Tibial nerve (tissue), 3 donors: ENCODE data around the gene CCL2.

Experiments
- CTCF ChIP-seq, 5 experiments: fragments of 200-600 bp in 3 of 5; fragments of 450-650 bp in 2 of 5; sonication (generic) in 3 of 5; IDR thresholded peaks; one replicate each; pipeline ENCODE4 v1.5.1; 2016 to 2019; ENCODE audit warnings: antibody characterized with exemption in 5 of 5, mild to moderate bottlenecking in 3 of 5, moderate library complexity in 2 of 5
- POLR2A ChIP-seq, 2 donors: fragments of 450-650 bp; IDR thresholded peaks; one replicate each; pipeline ENCODE4 v1.6.1; 2017; ENCODE audit warnings: antibody characterized with exemption in 2 of 2, mild to moderate bottlenecking in 2 of 2, moderate library complexity in 2 of 2

GRCh38 chr17:34222722-34223497 is 32.2 kb upstream of the CCL2 start:
- TF ChIP-seq CTCF (IDR thresholded peaks at IDR 0.05) (no peak), POLR2A (IDR thresholded peaks at IDR 0.05) (no peak)
